HCT116 (cell line): ENCODE results near the gene OTUD5. TPM values are rescaled to one million over a fixed set of nuclear protein-coding genes. Genes with fewer than 3 reads are reported as not detected.

Source experiments
- ATAC-seq: fragments of 200-7000 bp; cut with Tn5 transposase; 2 replicates; pipeline ENCODE4 v1.9.1; 2020; ENCODE audit warnings: mild to moderate bottlenecking, moderate library complexity
- BruUV-seq: library from RNA; stranded (reverse); fragments of 400-500 nt; replicated peaks from 2 replicates; lab custom pipeline; 2021; lab: Mats Ljungman, UMichigan
- CTCF ChIA-PET: fragments of 300-600 bp; sonication (Branson Sonifier 250); formaldehyde crosslinking; loops from one replicate; lab custom pipeline; 2021; ENCODE audit warnings: antibody characterized with exemption; lab: Charles Lee
- POLR2A ChIA-PET: fragments of 300-600, 350-600 bp; sonication (Branson Sonifier 250); formaldehyde crosslinking; loops from one replicate; lab custom pipeline; 2021; ENCODE audit warnings: antibody characterized with exemption; lab: Charles Lee
- RAD21 ChIA-PET, 2 experiments: fragments of 300-600 bp; sonication (Branson Sonifier 250); formaldehyde crosslinking; loops; one replicate each; lab custom pipeline; 2023; ENCODE audit warnings: low total read pairs in 2 of 2; ENCODE audit not compliant: uncharacterized antibody in 2 of 2, unreplicated experiment in 2 of 2, low non-redundant PET in 1 of 2; lab: Charles Lee
- DNase-seq: peaks from one replicate; pipeline ENCODE4 v3.0.0-alpha.2; 2010; ENCODE audit warnings: low read depth, low spot score
- H2AFZ ChIP-seq: fragments of 200-600 bp; shearing (Covaris generic), sonication (generic); 2 replicates; pipeline ENCODE4 v1.6.1; 2017; ENCODE audit warnings: low read depth, mixed run types, mixed read lengths, antibody characterized with exemption, low read length; ENCODE audit not compliant: poor library complexity, severe bottlenecking
- H3K27ac ChIP-seq: 2 replicates; pipeline ENCODE4 v1.5.1; 2012; ENCODE audit warnings: low read depth, low read length
- H3K27me3 ChIP-seq: fragments of 200-600 bp; sonication (generic); 2 replicates; pipeline ENCODE4 v1.6.1; 2016; ENCODE audit warnings: mixed run types, low read length, mixed read lengths; ENCODE audit not compliant: insufficient read depth
- H3K36me3 ChIP-seq, 2 experiments: fragments of 200-500 bp in 1 of 2; fragments of 200-600 bp in 1 of 2; sonication (Bioruptor generic) in 1 of 2; sonication (generic) in 1 of 2; 2 replicates each; pipeline versions ENCODE4 v1.5.1 to v1.6.1; 2014 to 2016; ENCODE audit warnings: low read length in 2 of 2, inconsistent platforms in 1 of 2, mixed read lengths in 1 of 2, mixed run types in 1 of 2; ENCODE audit not compliant: insufficient read depth in 2 of 2, control insufficient read depth in 1 of 2
- H3K4me1 ChIP-seq, 2 experiments: fragments of 200-600 bp in 1 of 2; sonication (generic) in 1 of 2; 2 replicates each; pipeline versions ENCODE4 v1.5.1 to v1.6.1; 2012 to 2017; ENCODE audit warnings: low read length in 2 of 2, inconsistent platforms in 1 of 2, mild to moderate bottlenecking in 1 of 2, mixed read lengths in 1 of 2, mixed run types in 1 of 2, moderate library complexity in 1 of 2; ENCODE audit not compliant: insufficient read depth in 2 of 2, control insufficient read depth in 1 of 2
- H3K4me2 ChIP-seq: fragments of 200-600 bp; sonication (generic); 2 replicates; pipeline ENCODE4 v1.6.1; 2017; ENCODE audit warnings: mixed run types, low read length, mixed read lengths
- H3K4me3 ChIP-seq, 2 experiments: fragments of 200-600 bp in 1 of 2; sonication (generic) in 1 of 2; replicated peaks in 1 of 2; 2 replicates each; pipeline ENCODE4 v1.5.1; 2011 to 2016; ENCODE audit warnings: low read length in 2 of 2, control low read depth in 1 of 2, low read depth in 1 of 2, mild to moderate bottlenecking in 1 of 2, mixed read lengths in 1 of 2, mixed run types in 1 of 2
- H3K79me2 ChIP-seq: fragments of 200-600 bp; sonication (generic); 2 replicates; pipeline ENCODE4 v1.6.1; 2017; ENCODE audit warnings: mild to moderate bottlenecking, mixed run types, low read length, moderate library complexity, mixed read lengths; ENCODE audit not compliant: insufficient read depth
- H3K9ac ChIP-seq: fragments of 200-600 bp; sonication (generic); 2 replicates; pipeline ENCODE4 v1.6.1; 2016; ENCODE audit warnings: low read length, mixed read lengths
- H3K9me2 ChIP-seq: fragments of 200-600 bp; sonication (generic), shearing (Covaris generic); 2 replicates; pipeline ENCODE4 v1.6.1; 2017; ENCODE audit warnings: mixed run types, mild to moderate bottlenecking, moderate library complexity; ENCODE audit not compliant: insufficient read depth
- H3K9me3 ChIP-seq, 2 experiments: fragments of 200-500 bp in 1 of 2; fragments of 200-600 bp in 1 of 2; sonication (Bioruptor generic) in 1 of 2; sonication (generic) in 1 of 2; 2 replicates each; pipeline ENCODE4 v1.6.1; 2014 to 2017; ENCODE audit warnings: low read length in 2 of 2, mixed read lengths in 2 of 2, inconsistent platforms in 1 of 2, low read depth in 1 of 2, mild to moderate bottlenecking in 1 of 2, mixed run types in 1 of 2, moderate library complexity in 1 of 2; ENCODE audit not compliant: control insufficient read depth in 1 of 2, insufficient read depth in 1 of 2
- H4K20me1 ChIP-seq: fragments of 200-600 bp; sonication (generic), shearing (Covaris generic); 2 replicates; pipeline ENCODE4 v1.6.1; 2017; ENCODE audit warnings: mixed run types, mild to moderate bottlenecking, moderate library complexity; ENCODE audit not compliant: insufficient read depth
- CBX3 ChIP-seq: IDR thresholded peaks from 2 replicates; pipeline ENCODE4 v1.6.1; 2012; ENCODE audit warnings: low read depth
- CEBPB ChIP-seq: IDR thresholded peaks from 2 replicates; pipeline ENCODE4 v1.6.1; 2012; ENCODE audit warnings: low read depth
- EGR1 ChIP-seq: IDR thresholded peaks from 2 replicates; pipeline ENCODE4 v1.6.1; 2012; ENCODE audit warnings: low read depth
- EZH2phosphoT487 ChIP-seq: fragments of 200-600 bp; IDR thresholded peaks from 2 replicates; pipeline ENCODE4 v1.6.1; 2018; ENCODE audit warnings: antibody characterized with exemption, borderline replicate concordance
- FOSL1 ChIP-seq: IDR thresholded peaks from 2 replicates; pipeline ENCODE4 v1.6.1; 2012; ENCODE audit warnings: low read depth
- MAX ChIP-seq: IDR thresholded peaks from 2 replicates; pipeline ENCODE4 v1.6.1; 2012
- POLR2A ChIP-seq: IDR thresholded peaks from 2 replicates; pipeline ENCODE4 v1.7.0; 2011; ENCODE audit warnings: borderline replicate concordance; ENCODE audit not compliant: insufficient read depth, insufficient read length; ENCODE audit errors: extremely low read depth
- RAD21 ChIP-seq: IDR thresholded peaks from 2 replicates; pipeline ENCODE4 v1.6.1; 2012; ENCODE audit warnings: low read depth, mild to moderate bottlenecking
- SIN3A ChIP-seq: IDR thresholded peaks from 2 replicates; pipeline ENCODE4 v1.6.1; 2012; ENCODE audit warnings: low read depth
- TCF7L2 ChIP-seq: IDR thresholded peaks from 2 replicates; pipeline ENCODE4 v1.7.0; 2011; ENCODE audit warnings: borderline replicate concordance, inconsistent platforms; ENCODE audit not compliant: insufficient read depth, insufficient read length; ENCODE audit errors: extremely low read depth
- YY1 ChIP-seq: IDR thresholded peaks from 2 replicates; pipeline ENCODE4 v1.6.1; 2011; ENCODE audit warnings: low read length, low read depth, moderate library complexity, mild to moderate bottlenecking; ENCODE audit not compliant: insufficient replicate concordance; ENCODE audit errors: extremely low read depth
- ZFX ChIP-seq: fragments of 450-650 bp; IDR thresholded peaks from 2 replicates; pipeline ENCODE4 v1.6.1; 2017
- ZNF274 ChIP-seq: fragments of 200-500 bp; sonication (Bioruptor generic); IDR thresholded peaks from 2 replicates; pipeline ENCODE4 v1.6.1; 2014; ENCODE audit warnings: mild to moderate bottlenecking, low read depth, low read length, inconsistent platforms
- intact Hi-C: fragments of 100-400 bp; cut with micrococcal nuclease; formaldehyde crosslinking; loops from 2 replicates; pipeline ENCODE4 v1.10.0; 2022
- total RNA-seq: library from RNA; stranded (reverse); gene quantifications from one replicate; pipeline ENCODE4 v1.2.1, GENCODE V29; 2021; ENCODE audit not compliant: unreplicated experiment

The OTUD5 gene
- total RNA-seq, 1 experiment from 2014 or later = 42.6 TPM

- ATAC-seq (no peak), DNase-seq (no peak)
- Histone ChIP-seq H3K36me3 (peaks cover 2 to 3% of the 10 kb centered on the region in 2 experiments; a peak in 3 of 4 replicates), H4K20me1 (no peaks in the 10 kb centered on the region), H3K4me1 (no peaks in the 10 kb centered on the region), H3K9ac (no peak overlapping the region), H3K27ac (no peak overlapping the region), H3K4me3 (no peak overlapping the region), H3K27me3 (no peaks in the 10 kb centered on the region), H3K9me3 (no peaks in the 10 kb centered on the region), H3K9me2 (no peaks in the 10 kb centered on the region)
- ChIA-PET RAD21 (no interaction called here), CTCF (no interaction called here), POLR2A (no interaction called here)
- no TSS peak for BruUV-seq
- intact Hi-C loops = no loop called here
- TF ChIP-seq EGR1 (no peak), SIN3A (no peak), FOSL1 (no peak), YY1 (no peak), POLR2A (no peak), TCF7L2 (no peak), RAD21 (no peak), ZNF274 (no peak), EZH2phosphoT487 (no peak), CEBPB (no peak), ZFX (no peak), MAX (no peak)
- TF ChIP-seq, all 23 proteins: peak for 0
- Histone ChIP-seq H3K79me2 (peaks cover 12% of the 10 kb centered on the region; the same call in 1 of the 2 replicates), H3K4me2 (no peak overlapping the region), H2AFZ (no peak overlapping the region)
Observed at GRCh38 chrX:48933757-48934156, 23.6 kb downstream of the OTUD5 start.

DNA sequence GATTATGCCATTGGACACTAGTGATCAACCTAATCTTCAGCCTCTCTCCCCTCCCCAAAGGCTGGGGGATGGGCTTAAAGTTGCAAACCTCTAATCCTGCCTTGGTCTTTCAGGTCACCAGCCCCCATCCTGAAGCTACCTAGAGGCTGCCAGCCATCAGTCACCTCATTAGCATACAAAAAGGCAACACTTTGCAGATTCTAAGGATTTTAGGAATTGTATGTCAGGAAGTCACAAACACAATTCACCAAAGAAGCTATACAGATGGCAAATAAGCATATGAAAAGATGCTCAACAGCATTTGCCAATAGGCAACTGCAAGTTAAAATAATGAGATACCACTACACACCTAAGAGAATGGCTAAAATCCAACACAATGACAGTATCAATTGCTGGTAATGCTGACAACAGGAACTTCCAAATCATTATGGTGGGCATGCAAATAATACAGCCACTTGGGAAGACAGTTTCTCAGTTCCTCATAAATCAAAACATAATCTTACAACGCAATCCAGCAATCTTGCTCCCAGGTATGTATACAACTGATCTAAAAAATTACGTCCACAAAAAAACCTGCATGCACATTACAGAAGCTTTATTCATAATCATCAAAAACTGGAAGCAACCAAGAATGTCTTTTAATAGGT, 29.5 kb downstream of the OTUD5 start:
- ATAC-seq (no peak), DNase-seq (no peak)
- Histone ChIP-seq H3K79me2 (peaks cover 9% of the 10 kb centered on the region; the same call in 1 of the 2 replicates), H2AFZ (no peak overlapping the region), H3K4me3 (no peak overlapping the region), H3K27me3 (no peaks in the 10 kb centered on the region), H3K36me3 (peaks cover 1 to 7% of the 10 kb centered on the region in 2 experiments; a peak in 3 of 4 replicates), H3K9me2 (no peaks in the 10 kb centered on the region), H3K9ac (no peak overlapping the region), H3K9me3 (no peaks in the 10 kb centered on the region), H3K4me2 (no peak overlapping the region), H3K27ac (no peak overlapping the region), H3K4me1 (no peaks in the 10 kb centered on the region), H4K20me1 (no peaks in the 10 kb centered on the region)
- CTCF ChIA-PET = interaction anchor here (0.6 kb wide), 1 partner anchor 11 kb away, joined by 3 read pairs; no protein-coding TSS in a partner anchor
- TF ChIP-seq CBX3 = no peak
- no peak for TF ChIP-seq MAX
- no TSS peak for BruUV-seq
- intact Hi-C loops = no loop called here
- RAD21 ChIA-PET = no interaction called here
- POLR2A ChIA-PET = no interaction called here
